Brain pericyte (primary cell): ENCODE results near the gene KNDC1.
"Not testable (repeated sequence)": the region's sequence is repeated elsewhere in the genome, so short reads cannot be mapped to it uniquely, and the experiment has no call there.

ENCODE experiments used
- DNase-seq: peaks from one replicate; pipeline ENCODE4 v3.0.0-alpha.2; 2012; ENCODE audit warnings: low read depth, low spot score

KNDC1 gene

GRCh38 chr10:133141144-133141957 lies 18.7 kb upstream of the KNDC1 start:
- DNase-seq, result no peak

GRCh38 chr10:133141958-133142340 lies 18.1 kb upstream of the KNDC1 start:
- DNase-seq, result no peak

- DNase-seq, result no peak
These were observed 17.4 kb upstream of the KNDC1 start for GRCh38 chr10:133142523-133143199.

GRCh38 chr10:133143200-133143533 lies 16.9 kb upstream of the KNDC1 start:
- DNase-seq, result no peak

GRCh38 chr10:133143546-133143945 lies 16.5 kb upstream of the KNDC1 start:
- no peak for DNase-seq

GRCh38 chr10:133144771-133145170 lies 15.2 kb upstream of the KNDC1 start:
- DNase-seq, result no peak

GRCh38 chr10:133150226-133150625 lies 9.8 kb upstream of the KNDC1 start:
- no peak for DNase-seq

- no peak for DNase-seq
These were observed 9.4 kb upstream of the KNDC1 start for GRCh38 chr10:133150656-133151055.

GRCh38 chr10:133151071-133151470 lies 8.9 kb upstream of the KNDC1 start:
- not testable (repeated sequence) for DNase-seq

GRCh38 chr10:133151543-133151972 lies 8.5 kb upstream of the KNDC1 start:
- no peak for DNase-seq

GRCh38 chr10:133154411-133154810 lies 5.6 kb upstream of the KNDC1 start:
- no peak for DNase-seq

GRCh38 chr10:133154996-133155778 lies 4.8 kb upstream of the KNDC1 start:
- no peak for DNase-seq

GRCh38 chr10:133156674-133157579 lies 3.1 kb upstream of the KNDC1 start:
- DNase-seq, result no peak

- no peak for DNase-seq
These were observed 2.2 kb upstream of the KNDC1 start for GRCh38 chr10:133157662-133158436.

- DNase-seq, result no peak
These were observed 1.6 kb upstream of the KNDC1 start for GRCh38 chr10:133158437-133158755.

GRCh38 chr10:133158756-133159610 lies 1.0 kb upstream of the KNDC1 start:
- DNase-seq, result no peak

GRCh38 chr10:133159611-133159949 lies 439 bp upstream of the KNDC1 start:
- DNase-seq, result no peak

- DNase-seq, result no peak
These were observed 930 bp downstream of the KNDC1 start for GRCh38 chr10:133160826-133161471.

GRCh38 chr10:133161486-133162109 lies 1.6 kb downstream of the KNDC1 start:
- no peak for DNase-seq
